HG03571 (cell line): ENCODE measurements around the gene GPBAR1.

Experiments
- ATAC-seq: cut with Tn5 transposase; IDR thresholded peaks from one replicate; pipeline ENCODE4 v1.9.1; 2021; ENCODE audit not compliant: unreplicated experiment

GPBAR1 gene, protein sequence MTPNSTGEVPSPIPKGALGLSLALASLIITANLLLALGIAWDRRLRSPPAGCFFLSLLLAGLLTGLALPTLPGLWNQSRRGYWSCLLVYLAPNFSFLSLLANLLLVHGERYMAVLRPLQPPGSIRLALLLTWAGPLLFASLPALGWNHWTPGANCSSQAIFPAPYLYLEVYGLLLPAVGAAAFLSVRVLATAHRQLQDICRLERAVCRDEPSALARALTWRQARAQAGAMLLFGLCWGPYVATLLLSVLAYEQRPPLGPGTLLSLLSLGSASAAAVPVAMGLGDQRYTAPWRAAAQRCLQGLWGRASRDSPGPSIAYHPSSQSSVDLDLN

DNA sequence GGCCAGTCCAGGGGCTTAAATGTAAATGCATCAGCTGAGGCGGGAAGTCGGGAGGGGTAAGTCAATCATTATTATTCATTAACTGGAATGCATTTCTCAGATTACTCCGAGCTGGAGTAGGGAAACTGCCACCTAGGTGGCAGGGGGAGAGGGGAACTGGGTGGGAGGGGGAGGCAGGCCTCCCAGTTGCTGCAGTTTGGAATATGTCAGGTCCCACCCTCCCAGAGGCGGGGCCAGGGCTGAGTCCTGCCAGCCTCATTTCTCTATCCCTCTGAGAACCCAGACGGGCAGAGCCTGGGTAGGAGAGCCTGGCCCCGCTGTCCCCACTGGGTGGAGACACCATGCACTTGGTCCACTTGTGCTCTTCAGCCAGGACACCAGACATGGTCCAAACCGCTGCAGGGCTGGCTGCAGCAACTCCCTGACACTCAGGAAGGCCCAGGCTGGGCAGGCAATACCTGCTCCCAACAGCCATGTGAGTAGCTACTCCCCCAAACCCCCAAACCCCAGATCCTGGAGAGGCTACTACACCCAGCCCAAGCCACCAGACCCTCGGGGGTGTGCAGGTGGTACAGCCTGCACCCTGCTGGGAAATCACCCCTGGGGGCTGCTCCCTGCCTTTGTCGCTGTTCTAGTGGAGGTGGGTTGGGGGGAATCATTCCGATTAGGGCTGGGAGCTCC is at the start of gene GPBAR1:
TSS of gene GPBAR1 (plus strand) at position 274 of the 681 bp plus-strand sequence. CDS start 1,710 bp downstream, outside the sequence.
- no peak for ATAC-seq

DNA sequence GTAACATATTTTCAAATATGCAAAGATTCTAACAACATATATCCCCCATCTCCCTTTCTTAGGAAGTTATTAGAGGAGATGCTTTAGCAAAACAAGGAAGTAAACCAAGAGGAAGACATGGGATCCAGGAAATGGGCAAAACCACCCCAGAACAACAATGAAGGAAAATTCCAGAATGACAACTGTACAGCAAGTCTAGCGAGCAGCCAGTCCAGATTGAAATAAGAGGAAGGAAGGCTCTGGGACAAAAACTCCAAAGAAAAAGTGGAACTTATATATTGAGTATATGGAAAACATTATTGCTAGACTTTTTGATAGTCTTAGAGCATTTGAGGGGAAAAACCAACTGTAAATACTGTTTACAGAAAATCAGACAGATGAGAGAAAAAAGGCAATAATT is 46.7 kb upstream of the GPBAR1 start:
- no peak for ATAC-seq

DNA sequence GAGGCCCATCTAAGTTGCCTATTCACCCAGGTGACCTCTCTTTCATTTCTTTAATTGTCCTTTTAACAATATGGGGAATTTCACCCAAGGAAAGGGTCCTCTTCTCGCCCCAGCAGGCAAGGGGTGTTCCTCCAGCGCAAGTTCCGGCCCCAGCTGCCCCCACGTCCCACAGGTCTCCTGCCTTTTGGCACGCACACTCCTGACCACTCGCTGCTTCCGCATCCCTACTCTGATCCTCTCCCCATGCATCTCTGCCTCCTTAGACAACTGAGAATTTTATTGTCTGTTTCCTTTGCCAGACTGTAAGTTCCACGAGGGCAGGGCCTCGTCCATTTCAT is 44.5 kb upstream of the GPBAR1 start:
- no peak for ATAC-seq

DNA sequence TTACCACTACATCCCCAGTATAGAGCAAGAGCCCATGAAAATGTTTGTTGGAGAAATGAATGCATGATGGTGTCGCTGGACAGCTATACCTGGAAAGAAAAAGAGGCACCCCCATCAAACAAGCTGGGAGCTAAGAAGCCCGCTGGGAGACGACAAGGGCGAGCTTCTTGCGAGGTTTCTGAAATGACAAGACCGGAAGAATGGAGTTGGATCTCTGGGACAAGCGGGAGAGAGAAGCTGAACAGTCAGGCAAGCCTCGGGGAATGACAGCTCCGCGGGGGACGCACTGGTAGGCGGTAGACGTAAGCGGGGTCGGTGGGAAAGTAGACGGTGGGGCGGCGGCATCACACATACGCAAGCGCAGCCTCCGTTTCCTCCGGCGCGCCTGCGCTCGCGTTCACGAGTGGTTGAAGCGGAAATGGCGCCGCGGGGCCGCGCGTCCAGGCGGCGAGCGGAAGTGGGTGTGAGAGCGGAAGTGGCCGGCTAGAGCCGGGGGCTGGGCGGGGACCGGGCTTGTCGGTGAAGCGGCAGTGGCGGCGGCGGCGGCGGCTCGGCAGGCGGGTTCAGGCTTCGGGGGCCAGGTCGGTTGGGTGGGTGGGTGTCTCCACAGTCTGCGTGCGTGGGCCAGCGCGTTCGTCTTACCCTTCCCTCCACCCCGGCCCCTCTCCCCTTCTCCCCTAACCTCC is 44.0 kb upstream of the GPBAR1 start, which contains the start of gene ARPC2:
TSS of gene ARPC2 (plus strand) at position 516 of the 686 bp plus-strand sequence. CDS start 282 bp downstream, outside the sequence.
- ATAC-seq, result peak; percentile 69

DNA sequence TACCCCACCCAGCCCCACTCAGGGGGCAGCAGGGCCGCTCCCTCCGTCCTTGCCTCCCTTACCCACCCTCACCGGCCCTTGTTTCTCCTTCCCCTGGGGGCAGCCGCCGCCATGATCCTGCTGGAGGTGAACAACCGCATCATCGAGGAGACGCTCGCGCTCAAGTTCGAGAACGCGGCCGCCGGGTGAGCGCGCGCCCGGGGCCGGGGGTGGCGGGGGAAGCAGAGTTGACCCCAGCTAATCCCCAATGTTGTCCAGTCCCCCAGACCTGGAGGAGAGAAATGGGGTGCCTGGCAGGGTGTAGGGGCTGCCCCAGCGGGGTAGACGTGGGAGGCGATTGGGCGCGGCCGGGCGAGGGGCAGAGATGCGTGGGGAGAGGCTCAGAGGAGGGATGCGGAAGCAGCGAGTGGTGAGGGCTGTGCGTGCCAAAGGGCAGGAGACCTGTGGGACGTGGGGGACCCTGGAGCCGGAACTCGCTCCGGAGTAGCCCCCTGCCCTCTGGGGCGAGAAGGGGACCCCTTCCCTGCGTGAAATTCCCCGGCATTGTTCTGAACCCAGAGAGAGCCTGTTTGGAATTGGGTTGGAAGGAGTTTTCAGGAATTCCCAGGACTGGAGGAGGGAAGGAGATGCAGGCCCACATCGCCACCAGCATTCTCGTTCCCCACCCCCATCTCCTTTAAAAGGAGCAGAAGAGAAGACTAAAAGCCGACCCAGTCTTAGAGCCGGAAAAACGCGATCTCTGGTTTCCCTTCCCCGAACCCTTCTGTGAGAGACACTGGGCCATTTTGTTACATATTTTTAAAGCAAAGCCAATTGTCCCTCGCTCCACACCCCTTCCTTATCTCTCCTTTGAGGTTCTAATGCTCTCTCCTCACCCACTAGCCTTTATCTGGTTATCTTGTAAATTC is 43.2 kb upstream of the GPBAR1 start:
- peak; percentile 40 for ATAC-seq

DNA sequence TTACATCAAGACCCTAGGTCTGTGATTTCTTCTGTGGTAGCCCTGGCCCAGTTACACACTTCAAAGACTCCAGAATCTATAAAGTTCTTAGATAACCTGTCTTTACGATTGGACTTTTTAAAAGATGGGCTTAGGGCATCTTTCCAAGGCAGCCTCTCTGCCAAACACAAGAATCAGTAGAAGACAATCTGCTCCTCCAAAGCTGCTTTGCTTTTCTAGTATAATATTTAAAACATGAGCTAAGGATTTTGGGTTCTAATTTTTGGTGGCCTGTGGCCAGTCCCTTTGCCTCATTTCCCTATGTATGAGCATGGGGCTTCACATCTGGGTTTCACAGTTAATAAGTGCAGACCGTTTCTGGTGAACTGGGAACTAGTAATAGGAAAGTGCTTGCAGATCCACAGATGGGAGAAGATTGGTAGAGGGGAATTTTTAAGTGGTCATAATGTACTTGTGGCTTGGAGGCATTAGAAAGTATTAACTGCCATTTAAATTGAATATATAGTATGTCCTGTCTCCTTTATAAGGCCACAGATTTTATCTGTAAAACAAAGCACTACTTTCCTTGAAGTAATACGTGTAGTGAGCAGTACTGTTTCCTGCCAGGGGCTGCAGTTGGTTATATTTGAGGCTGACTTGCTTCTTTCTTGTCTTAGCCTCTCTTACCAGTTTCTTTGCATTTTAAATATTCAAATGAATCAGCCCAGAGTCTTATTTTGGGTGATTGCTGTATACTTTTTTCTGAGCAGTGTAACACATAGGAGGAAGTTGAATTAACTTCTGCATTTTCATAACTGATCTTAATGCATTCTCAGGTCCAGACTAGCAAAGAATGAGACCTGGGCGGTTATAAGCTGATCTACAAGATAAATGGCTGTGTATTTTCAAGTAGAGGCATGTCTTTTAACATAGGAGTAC is 42.3 kb upstream of the GPBAR1 start:
- ATAC-seq, result peak; percentile 38

DNA sequence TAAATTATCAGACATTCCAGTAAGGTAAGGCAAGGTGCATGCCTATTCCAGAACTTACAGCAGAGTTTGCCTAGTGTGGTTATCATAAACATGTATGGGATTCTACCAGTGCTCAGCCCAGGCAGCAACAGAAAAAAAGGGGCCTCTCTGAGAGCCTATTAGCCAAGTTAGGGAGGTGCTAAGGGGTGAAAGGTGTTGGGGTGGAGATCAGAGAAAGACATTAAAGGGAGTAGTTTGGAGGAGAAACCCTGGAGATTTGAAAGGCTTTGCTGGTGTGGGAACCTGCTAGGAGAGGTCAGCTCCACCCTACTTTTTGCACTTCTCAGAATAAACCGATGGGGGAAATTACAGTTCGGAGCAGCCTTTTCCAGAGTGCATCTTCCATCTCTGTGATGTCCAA is 40.9 kb upstream of the GPBAR1 start:
- no peak for ATAC-seq

DNA sequence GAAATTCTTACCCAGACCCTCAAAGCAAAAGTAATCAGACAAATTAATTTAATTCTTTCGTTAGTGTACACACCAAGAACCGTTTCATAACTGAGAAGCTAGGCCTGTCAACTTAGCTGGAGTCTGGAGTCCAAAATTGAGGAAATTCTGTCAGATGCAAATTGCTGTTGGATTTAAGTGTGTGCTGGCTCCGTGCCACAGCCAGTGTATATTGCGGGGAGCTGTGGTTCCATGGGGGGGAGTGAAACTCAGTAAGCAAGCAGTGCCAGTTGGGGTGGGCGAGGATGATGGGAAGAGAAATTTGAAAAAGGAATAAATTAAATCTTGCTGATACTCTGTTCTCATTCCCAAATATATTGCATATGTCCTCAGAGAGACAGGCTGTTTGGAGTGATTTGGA is 39.8 kb upstream of the GPBAR1 start:
- no peak for ATAC-seq

DNA sequence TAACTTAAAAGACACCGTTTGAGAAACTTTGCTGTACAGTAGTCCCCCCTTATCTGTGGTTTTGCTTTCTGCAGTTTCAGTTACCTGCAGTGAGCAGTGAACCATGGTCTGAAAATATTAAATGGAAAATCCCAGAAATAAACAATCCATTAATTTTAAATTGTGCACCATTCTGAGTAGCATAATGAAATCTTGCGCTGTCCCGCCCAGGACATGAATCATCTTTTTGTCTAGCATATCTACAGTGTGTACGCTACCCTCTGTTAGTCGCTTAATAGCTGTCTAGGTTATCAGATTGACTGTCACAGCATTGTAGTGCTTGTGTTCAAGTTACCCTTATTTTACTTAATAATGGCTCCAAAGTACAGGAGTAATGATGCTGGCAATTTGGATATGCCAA is 37.8 kb upstream of the GPBAR1 start:
- ATAC-seq, result no peak

DNA sequence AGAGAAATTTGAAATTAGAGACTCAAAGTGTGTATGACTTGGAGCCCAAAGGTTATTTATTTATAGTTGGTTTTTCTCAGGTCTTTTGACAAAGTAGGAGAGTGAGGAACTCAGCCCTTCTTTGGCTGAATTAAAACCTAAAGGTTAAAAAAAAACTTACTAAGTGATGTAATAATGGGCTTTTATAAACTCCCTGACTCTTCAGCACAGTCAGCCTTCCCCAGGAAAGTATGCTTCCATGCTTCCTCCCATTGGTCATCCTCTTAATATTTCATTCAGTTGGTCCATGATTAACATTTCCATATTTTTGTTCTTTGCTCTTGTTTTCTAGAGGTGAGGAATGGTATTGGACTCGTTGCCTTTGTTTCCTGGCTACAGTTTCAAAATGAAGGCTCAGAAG is 36.6 kb upstream of the GPBAR1 start:
- no peak for ATAC-seq

DNA sequence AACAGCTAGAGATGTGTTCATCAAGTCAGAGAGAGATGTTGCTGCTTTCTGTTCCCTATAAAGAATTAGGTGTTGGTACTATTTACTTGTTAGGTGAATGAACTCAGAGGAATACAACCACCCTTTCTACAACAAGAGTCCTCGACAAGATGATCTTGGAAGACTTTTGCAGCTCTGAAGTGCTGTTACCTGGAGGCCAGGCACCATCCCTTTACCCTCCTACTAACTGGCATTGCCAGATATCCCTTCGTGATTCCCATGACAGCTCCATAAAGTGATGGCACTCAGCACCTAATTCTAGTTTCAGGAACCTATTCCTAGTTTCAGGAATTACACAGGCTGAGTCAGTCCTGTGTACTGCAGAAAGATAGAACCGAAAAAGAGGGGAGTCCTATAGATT is 33.9 kb upstream of the GPBAR1 start:
- no peak for ATAC-seq

DNA sequence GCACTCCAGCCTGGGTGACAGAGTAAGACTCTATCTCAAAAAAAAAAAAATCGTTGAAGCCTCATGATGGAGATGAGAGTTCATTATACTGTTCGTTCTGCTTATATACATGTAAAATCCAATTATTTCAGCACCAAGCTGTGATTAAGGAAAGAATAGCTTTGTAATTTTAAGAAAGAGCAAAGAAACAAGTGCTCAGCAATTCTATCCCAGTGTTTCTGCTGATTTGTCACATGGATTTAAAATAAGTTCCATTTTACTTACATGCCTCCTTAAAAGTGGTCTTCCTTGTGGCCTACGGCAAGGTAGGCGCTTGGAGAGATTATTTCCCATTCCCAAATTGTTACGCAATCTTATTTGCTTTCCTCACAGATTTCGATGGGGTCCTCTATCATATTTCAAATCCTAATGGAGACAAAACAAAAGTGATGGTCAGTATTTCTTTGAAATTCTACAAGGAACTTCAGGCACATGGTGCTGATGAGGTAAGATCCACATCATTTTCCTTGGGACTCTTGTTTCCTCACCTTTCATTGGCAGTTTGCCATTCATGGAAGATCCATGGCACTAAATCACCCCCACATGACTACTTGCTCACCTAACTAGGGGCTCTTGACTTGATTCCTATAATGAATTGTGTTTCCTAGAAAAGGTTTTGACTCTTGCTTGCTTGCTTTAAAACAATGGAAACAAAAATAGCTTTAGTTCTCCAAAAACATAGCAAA is 32.3 kb upstream of the GPBAR1 start:
- no peak for ATAC-seq

DNA sequence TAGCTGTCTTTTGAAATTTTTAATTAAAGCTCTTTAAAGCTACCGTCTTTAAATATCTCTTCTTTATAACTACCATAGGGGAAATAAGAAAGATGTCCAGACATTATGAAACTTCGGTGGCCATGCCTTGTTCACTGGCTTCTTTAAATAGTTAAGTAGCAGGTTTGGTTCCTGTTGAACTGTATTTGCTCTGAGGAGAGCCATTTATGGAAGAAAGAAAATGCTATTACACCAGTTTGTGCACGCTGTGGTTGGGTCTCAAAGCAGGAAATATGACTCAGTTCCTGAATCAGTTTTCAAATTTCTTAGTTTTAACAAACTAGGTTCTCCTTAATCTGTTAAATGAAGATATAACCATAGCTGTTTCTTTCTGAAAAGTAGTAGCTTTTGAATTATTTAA is 31.6 kb upstream of the GPBAR1 start:
- ATAC-seq, result peak; percentile 84

DNA sequence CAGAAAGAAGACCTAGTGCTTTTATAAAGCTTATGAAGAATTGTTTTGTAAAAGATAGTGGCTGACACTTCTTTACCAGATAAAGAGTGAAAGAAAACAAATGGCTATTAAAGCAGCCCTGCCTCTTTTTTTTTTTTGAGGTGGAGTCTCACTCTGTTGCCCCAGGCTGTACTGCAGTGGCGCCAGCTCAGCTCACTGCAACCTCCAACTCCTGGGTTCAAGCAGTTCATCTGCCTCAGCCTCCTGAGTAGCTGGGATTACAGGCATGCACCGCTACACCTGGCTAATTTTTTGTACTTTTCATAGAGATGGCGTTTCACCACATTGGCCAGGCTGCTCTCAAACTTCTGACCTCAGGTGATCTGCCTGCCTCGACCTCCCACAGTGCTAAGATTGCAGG is 31.0 kb upstream of the GPBAR1 start:
- no peak for ATAC-seq

DNA sequence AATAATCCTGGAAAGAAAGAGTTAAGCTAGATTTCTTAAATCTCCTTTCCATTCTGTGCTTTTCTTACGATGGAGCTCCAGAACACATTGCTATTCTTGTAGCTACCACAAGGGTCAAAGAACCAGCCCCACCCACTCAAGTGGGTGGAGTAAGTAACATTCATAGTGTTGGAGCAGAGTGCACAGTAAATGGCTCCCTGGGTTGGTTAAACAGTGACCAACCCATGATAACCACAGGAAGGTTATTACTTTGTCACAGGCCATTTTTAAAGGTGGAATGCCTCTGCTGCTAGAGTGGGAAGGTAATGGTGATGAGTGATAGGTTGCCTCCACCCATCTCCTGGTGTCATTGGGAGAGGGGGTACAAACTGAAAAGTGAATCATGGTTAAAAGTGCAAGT is 29.9 kb upstream of the GPBAR1 start:
- ATAC-seq, result peak; percentile 74

DNA sequence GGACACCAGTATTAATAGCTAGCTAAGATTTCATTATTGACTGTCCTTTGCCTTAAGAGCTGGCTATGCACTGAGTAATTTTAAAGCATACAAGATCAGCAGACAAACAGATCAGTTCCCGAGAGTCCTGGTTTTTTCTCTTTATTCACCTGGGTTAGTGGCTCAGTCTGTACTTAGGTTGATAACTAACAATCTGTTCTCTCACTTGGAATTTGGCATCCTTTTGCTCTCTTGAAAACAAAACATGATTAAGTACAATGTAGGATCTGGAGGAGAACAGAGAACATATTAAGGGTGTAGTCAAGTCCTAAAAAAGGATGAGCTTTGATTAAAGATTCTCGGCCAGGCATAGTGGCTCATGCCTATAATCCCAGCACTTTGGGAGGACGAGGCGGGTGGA is 27.3 kb upstream of the GPBAR1 start:
- no peak for ATAC-seq

DNA sequence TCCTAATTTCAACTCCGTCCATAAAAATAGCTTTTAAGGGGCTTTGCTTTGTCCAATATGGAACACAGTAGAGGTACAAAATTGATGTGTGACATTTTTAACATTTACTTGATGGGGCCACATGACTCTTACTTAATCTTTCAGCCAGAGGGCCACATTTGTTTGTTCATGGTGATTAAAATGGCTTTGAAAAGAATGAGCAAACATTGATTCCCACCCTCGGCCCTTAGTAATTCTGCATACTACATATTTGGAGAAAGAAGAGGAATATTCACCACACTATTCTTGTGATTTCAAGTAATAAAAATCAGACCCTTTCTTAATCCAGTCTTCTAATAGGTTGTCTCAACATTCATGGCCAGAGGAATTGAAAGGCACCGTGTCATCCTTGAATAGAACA is 26.3 kb upstream of the GPBAR1 start:
- ATAC-seq, result no peak

DNA sequence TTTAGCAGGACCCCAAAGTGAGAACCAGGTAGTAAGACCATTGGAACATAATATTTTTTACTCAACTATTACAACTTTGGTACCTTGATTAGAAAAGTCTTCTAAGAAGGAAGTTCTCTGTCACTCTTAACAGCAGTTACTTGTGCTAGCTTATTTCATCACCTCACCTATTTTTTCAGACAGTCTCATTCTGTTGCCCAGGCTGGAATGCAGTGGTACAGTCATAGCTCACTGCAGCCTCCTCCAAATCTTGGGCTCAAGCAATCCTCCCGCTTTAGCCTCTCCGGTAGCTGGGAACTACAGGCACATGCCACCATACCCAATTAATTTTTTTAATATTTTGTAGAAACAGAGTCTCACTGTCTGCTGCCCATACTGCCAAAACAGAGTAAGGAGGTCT is 25.8 kb upstream of the GPBAR1 start:
- ATAC-seq, result no peak

DNA sequence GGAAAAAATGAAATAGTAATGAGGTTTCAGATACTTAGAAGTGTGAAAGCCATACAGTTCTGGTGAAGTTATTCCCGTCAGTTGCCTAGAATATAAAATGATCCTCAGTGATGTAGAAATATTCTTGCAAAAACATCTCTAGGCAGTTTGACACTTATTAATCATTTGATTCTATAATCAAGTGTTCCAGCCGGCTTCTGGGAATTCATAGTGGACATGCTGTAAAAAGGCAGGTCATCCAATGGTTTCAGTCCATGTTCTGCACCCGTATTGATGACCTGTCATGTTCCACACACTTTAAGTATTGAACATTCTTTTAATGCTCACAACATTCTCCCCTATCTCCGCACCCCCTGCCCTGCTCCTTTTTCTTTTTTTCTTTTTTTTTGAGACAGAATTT is 24.0 kb upstream of the GPBAR1 start:
- no peak for ATAC-seq
